GM18520 (cell line): Measurements from ENCODE around the gene RIMBP2.

Source experiments
- ATAC-seq: cut with Tn5 transposase; IDR thresholded peaks from one replicate; pipeline ENCODE4 v1.9.1; 2021; ENCODE audit not compliant: unreplicated experiment

RIMBP2 gene

DNA sequence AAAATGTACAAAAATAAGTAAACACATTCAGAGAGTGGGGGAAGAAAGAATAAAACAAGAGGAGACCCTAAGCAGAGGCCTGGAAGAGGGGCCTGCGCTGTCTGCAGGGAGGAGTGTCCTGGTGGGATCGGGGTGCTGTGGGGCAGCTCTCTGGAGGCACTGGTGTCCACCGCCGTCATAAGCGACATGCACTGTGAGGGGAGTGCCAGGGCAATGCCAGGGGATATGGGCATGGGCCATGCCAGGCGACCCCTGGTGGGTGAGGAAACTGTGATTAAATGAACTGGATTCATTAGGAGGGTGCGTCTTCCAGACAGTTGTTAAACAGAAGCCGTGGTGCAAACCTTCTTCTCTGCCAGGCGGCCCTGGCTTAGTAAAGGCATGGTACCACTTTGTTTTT, 261.8 kb downstream of the RIMBP2 start:
- ATAC-seq = no peak

- no peak for ATAC-seq
These were observed 263.6 kb downstream of the RIMBP2 start for GRCh38 chr12:130452546-130452945.

- no peak for ATAC-seq
These were observed 264.8 kb downstream of the RIMBP2 start for GRCh38 chr12:130451001-130451930.

DNA sequence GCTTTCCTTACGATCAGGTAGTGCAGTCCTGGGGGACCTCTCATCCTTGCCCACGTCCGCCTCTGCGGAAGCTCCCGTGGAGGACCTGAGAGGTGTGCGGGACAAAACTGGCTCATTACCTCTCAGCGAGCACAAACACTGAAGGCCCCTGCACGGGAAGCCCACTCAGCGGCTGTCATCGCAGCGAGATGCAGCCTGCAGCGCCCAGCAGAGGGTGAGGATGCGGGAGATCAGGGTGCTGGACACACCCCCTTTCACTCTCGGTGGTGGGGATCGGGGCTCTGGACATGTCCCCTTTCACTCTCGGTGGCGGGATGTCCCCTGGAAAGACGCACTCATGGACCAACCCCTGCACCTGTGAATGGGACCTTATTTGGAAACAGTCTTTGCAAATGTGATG, 266.8 kb downstream of the RIMBP2 start:
- no peak for ATAC-seq

DNA sequence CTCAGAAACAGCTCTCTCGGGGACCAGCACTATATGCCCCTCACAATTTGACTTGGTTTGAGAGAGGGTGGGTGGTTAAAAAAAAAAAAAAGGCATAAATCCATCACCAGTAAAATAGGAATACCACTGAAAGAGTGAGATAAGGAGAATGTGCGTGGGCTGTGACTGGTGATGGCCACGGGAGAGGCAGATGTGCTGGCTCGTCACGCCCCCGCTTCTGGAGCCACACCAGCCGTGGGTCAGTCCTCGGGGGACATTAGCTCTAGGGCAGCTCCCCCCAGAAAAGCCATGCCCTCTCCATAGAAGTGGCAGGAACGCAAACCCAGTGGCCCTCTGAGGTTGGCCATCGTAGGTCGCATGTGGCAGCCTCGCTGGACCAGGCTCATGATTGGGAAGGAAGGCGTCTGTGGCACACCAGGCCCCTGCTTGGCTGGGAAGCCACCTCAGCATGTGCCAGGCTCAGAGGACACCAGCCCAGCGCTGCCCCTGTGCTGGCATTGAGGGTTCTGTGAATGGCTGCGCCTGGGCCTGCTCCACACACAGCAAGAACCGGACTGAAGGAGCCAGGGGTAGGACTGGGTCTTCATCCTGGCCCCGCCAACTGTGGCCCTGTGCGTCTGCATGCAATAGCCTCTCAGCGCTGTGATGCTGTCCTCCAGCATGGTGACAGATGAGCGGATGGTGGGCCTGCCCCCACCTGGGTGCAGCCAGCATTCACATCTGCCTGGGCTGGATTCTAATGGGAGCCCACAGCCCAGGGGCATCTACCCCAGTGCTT, 267.9 kb downstream of the RIMBP2 start:
- no peak for ATAC-seq

DNA sequence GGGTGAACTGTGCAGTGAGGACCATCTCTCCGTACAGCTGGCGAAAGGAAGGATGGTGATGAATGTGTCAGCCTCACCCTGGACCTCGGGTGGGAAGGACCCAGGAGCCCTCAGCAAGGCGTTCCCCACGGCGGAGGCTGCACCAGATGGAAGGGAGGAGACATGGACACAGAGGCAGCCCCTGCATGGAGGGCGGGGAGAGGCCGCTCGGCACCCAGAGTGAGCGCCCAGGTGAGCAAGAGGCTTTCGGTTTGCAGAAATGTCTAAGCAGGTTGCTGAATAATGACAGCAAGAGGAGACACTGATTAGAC, 268.5 kb downstream of the RIMBP2 start:
- no peak for ATAC-seq

DNA sequence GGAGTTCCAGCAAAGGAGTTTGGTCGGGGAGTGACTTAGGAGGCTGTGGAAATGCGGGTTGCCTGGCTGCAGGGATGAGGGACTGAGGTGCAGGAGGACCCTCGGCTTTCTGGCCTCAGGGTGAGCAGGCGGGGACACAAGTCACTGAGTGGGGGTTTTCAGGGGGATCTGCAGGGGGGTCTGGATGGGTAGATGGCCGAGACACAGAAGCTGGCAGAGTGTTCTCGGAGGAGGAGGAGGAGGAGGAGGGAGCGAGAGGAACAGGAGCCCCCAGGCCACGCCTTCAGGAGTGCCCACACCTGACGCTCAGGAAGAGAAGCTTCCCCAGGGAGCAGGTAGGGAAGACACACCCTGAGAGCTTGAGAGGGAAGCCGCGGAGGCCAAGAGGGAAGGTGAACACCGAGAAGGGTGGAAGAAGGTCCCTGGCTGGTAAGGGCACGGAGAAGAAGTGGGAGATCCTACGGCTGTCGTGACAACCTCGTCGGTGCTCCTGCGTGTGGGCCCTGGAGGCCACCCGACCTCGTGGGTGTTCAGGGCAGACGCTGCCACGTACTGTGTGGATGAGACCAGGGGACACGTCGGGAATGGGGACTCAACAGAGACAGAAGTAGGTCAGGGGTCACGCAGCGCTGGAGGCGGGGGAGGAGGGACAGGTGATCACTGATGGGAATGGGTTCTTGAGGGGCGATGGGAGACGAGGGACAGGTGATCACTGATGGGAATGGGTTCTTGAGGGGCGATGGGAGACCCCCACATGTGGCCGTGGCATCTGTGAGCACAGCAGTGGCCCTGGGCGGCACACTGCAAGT, 269.0 kb downstream of the RIMBP2 start:
- no peak for ATAC-seq

DNA sequence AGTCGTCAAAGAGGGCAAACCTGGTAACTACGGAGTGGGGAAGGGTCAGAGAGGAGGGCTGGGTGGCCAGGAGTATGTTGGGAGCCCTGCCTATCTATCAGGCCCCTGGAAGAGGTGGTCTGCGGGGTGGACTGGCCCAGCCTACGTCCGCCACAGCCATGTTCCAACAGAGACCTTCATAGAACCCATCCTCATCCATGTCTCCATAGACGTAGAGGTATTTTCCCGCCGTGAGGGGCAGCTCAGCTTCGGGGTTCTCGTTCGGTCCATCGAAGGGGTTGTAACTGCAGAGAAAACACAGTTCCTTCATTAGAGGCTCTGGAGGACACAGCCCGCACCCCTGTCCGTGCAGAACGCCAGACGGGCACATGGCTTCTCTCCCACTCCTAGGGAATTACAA, 271.1 kb downstream of the RIMBP2 start:
- ATAC-seq = no peak

DNA sequence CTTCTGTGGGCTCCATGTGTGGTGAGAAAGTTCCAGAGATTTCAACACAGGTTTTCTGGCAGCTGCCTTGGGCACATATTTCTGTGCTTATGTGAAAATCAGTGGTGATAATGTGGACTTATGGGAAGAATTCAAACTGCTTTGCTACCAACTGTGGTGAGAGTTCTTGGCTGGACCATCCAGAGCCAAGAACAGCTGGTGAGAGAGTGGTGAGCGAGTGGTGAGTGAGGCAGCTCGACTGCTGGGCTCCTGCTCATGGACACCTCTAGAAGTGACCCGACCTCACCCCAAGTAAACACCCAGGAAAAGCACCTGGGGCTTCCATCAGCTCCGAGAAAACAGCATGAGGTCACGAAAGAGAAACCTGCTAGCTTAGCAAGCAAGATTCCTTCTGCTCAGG, 272.0 kb downstream of the RIMBP2 start:
- no peak for ATAC-seq

DNA sequence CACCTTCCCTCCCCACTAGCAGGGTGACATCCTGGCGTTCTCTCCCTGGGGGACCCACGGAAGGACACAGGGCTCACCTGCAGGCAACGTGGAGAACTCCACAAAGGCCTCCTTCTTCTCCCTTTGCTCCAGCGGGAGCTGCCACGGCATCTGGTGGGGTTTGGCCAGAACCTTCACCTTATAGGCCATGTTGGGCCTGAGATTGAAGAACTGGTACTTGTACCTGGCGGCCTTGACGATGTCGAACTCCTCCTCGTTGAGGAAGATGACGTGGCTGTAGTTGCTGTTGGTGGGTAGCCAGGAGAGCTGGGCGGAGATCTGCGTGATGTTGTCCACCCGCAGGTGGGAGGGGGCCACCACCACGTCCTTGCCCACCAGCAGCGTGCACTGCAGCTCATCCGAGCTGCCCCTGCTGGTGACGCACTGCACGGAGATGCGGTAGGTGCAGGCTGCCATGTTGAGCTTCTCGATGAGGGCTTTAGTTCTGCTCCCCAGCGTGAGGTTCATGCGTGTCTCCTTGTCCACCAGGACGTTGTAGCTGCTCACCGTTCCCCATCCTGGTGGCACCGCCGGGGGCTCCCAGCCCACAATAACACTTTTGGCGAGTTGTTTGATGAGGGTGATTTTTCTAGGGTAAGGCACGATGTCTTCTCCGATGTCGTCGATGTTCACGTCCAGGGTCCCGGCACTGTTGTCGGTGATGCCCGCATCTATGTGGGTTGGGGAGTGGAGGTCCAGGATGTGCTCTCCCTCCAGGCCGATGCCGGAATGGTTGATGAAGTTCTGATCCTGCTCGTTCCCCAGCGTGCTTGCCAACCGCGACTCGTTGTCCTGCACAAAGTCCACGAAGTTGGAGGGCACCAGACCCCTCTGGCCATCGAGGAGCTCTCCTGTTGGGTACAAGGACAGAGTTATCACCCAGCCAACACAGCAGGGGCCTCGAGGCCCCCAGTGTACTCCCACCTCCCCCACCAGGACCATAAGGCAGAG, 274.0 kb downstream of the RIMBP2 start:
- no peak for ATAC-seq

DNA sequence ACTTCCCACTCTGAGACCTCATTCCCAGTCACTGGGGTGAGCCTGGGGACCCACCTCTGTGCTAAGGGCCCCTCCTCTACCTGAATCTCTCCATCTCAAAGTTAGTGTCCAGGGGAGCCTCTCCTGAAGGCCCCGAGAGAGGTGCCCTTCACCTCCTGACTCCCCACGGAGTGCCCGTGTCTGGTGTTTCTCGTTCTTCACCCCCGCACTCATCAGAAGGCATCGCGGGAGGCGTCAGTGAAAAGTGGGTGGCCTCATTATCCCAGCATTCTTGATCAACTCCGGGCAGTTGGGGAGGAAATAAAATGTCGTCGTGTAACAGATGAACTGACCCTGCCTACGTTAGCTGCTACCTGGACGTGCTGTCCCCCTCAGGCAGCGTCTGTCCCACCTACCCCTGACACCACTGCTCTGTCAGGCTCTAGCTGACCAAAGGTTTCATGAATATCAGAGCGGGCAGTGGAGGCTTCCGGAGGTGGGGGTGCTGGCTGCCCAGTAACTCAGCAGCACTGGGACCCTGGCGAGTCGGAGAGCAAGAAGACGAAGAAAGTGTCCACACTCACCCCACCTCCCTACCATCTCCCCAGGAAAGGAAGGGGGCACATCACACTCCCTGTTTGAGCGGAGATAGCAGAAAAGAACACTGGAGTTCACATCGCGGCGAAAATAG, 275.6 kb downstream of the RIMBP2 start:
- ATAC-seq = no peak

DNA sequence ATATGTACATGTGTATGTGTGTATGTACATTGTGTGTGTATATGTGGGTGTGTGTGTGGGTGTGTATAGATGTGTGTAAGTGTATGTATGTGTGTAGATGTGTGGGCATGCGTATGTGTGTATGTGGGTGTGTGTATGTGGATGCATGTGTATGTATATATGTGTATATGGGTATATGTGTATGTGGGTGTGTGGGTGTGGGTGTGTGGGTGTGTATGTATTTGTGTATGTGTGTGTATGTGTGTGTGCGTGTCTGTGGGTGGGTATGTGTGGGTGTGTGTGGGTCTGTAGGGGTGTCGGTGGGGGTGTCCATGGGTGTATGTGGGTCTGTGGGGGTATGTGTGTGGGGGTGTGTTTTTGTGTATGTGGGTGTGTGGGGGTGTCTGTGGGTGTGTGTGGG, 276.8 kb downstream of the RIMBP2 start:
- no peak for ATAC-seq

- no peak for ATAC-seq
These were observed 277.4 kb downstream of the RIMBP2 start for GRCh38 chr12:130438711-130439110.

GRCh38 chr12:130438243-130438620, 277.9 kb downstream of the RIMBP2 start:
- no peak for ATAC-seq

DNA sequence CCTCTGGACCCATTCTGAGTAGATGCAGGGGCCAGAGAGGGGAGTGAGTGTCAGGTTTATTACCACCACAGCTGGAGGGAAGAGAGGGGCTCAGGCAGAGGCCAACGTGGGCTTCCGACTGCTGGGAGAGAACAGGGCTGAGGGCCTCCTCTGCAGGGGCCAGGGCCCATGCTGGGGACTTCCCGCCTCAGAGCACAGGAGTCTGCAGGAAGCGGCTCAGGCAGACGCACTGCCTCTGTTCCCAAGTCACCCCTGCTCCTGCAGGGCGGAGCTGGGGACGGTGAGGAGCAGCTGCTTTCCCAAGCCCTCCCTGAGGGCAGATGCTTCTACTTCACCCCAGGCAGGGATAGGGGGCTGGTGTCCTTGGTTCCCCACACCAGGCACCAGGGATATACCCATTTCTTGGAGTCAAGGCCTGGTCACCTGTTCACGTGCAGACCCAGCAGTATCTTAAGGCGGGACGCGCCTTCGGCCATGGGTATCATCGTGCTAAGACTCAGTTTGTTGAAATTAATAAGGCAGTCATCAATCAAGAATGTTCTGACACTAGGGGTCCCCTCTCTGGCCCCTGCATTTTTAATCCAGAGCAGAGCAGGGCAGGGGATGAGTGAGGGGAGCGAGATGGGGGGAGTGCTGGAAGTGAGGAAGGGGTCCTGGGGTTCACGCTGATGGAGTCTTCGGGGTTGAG, 278.4 kb downstream of the RIMBP2 start:
- ATAC-seq = no peak

DNA sequence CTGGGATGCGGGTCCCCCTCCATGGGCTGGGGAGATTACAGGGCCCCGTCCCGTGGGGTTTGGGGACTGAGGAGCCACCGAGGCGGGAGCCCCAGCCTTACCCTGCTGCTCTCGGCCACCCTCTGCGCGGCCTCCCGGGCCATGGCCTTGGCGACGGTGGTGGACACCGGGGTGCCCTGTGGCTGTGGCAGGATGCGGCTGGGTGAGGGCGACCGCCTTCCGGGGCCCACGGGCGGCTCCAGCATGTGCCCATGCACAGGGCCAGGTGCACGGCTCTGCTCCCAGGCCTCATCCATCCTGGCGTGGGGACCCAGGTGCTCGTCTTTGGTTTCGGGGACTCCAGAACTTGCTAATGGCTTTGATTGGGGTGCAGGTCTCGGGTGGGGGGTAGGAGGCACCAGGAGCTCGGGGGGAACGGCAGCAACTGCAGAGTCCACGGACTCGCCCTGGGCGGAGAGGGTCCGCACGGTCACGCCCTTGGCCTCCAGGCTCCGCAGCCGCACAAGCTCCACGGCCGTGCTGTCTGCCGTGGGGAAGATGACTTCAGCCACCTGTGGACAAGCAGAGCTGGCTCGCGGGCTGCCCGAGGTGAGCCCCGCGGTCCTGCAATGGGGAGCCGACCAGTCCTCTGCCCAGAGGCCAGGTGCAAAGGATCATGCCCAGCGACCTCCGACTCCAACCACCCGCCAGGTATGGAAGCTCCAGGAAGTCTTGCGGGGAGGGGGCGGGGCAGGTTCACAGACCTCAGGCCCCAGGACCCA, 279.2 kb downstream of the RIMBP2 start:
- no peak for ATAC-seq

- no peak for ATAC-seq
These were observed 280.3 kb downstream of the RIMBP2 start for GRCh38 chr12:130435826-130436225.

DNA sequence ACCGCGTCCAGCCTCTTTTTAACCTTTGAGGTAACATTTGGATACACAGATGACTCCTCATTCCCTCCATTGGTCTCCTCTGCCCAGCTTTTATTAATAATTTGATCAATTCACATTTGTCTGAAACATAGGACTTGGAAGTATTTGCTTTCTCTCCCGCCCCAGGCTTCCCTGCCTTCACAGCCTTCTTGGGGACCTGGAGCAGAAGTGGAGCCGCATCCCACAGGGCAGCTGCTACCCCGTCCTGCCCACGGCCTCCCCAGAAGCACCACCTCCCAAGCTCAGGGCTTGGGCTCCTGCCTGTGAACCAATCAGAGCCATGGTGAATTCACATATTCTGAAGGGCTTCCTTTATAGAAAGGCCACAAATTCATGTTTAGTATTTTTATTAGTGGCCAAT, 280.8 kb downstream of the RIMBP2 start:
- ATAC-seq = no peak

DNA sequence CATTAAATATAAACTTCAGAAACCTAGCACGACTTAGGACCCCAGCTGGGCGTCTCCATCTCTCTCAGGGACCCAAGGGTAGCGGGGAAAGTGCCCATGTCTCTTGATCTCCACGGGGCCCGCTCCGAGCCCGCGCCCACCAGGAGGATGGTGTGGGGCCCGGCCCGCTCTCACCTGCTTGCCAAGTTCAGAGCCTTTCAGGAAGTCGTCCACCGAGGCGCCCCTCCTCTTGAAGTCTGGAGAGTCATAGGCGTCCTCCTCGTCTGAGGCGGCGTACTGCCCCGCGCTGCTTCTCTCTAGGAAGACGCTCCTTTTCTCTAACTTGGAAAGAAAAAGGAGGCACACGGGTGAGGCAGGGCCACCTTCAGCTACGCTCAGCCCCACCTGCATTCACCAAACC, 281.5 kb downstream of the RIMBP2 start:
- ATAC-seq = no peak
